ENCODE data around the gene AOPEP.

AOPEP gene

DNA sequence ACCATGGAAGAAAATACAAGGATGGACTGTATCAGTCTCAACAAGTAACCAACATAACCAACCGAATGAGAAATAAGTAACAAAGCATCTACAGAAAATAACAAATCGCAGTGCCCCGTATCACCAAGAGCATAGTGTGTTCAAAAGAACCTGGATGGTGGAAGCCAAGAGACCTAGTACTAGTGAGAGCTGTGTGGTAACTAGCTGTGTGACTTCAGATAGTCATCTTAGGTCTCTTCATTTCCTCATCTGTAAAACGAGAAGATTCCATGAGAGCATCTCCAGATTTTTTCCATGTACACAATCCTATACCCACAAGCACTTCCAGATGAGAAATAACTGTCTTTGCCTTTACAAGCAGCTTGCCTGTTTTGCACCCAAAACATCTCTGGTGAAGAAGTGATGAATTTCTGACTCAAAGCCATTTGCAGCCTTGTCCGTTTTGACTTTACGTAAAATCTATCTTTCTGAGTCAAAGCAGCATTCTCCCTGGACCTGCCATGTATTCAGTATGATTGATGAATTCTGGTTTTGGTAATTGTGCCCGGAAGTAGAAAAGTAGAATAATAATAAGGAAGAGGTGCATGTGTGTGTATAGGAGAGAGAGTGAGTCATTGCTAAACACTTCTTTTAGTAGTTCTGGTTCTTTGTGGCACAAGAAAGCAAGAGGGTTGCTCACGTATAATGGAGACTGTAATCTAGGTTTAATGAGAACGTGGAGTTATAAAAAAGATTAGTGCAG lies 41.0 kb downstream of the AOPEP start:
- Histone ChIP-seq H3K36me3 (replicated peaks; ENCODE audit: insufficient read depth, low read length) (no peaks in the 10 kb centered on the region), H4K20me1 (ENCODE audit: insufficient read depth, low read length) (no peaks in the 10 kb centered on the region)

GRCh38 chr9:94768766-94769165 lies 42.3 kb downstream of the AOPEP start:
- Histone ChIP-seq H3K9ac (ENCODE audit: low read length) (no peak overlapping the region), H3K9me2 (replicated peaks; ENCODE audit: insufficient read depth, low read length) (no peaks in the 10 kb centered on the region), H3K79me2 (ENCODE audit: low read length) (no peaks in the 10 kb centered on the region), H3K9me3 (replicated peaks; ENCODE audit: insufficient read depth, low read length) (no peaks in the 10 kb centered on the region), H3F3A (ENCODE audit: insufficient read depth, low read length) (no peaks in the 10 kb centered on the region), H3K27ac (ENCODE audit: low read length) (no peak overlapping the region), H3K4me1 (ENCODE audit: low read length) (no peaks in the 10 kb centered on the region), H3K4me2 (ENCODE audit: low read depth, low read length) (no peak overlapping the region), H3K27me3 (replicated peaks; ENCODE audit: insufficient read depth, low read length) (no peaks in the 10 kb centered on the region), H4K20me1 (ENCODE audit: insufficient read depth, low read length) (no peaks in the 10 kb centered on the region), H2AFZ (ENCODE audit: low read length) (no peak overlapping the region), H3K4me3 (ENCODE audit: low read length) (no peak overlapping the region), H3K36me3 (replicated peaks; ENCODE audit: insufficient read depth, low read length) (no peaks in the 10 kb centered on the region)
- no peak for DNase-seq
- TF ChIP-seq CTCF (IDR thresholded peaks at IDR 0.05; ENCODE audit: low read length) (no peak), EZH2 (optimal IDR thresholded peaks at IDR 0.05; ENCODE audit: low read depth, low read length) (no peak), EZH2phosphoT487 (IDR thresholded peaks at IDR 0.05; ENCODE audit: low read length) (no peak)

More for the DNA sequence above, 41.0 kb downstream of the AOPEP start:
- H3K4me3 ChIP-seq (ENCODE audit: low read length): no peak overlapping the region
- no peak overlapping the region for H3K9ac ChIP-seq (ENCODE audit: low read length)
- no peaks in the 10 kb centered on the region for H3K4me1 ChIP-seq (ENCODE audit: low read length)
- no peak overlapping the region for H3K4me2 ChIP-seq (ENCODE audit: low read depth, low read length)
- H2AFZ ChIP-seq (ENCODE audit: low read length): no peak overlapping the region
- H3K27me3 ChIP-seq (replicated peaks; ENCODE audit: insufficient read depth, low read length): no peaks in the 10 kb centered on the region
- no peak overlapping the region for H3K27ac ChIP-seq (ENCODE audit: low read length)
- no peaks in the 10 kb centered on the region for H3F3A ChIP-seq (ENCODE audit: insufficient read depth, low read length)
- no peaks in the 10 kb centered on the region for H3K79me2 ChIP-seq (ENCODE audit: low read length)
- H3K9me2 ChIP-seq (replicated peaks; ENCODE audit: insufficient read depth, low read length): no peaks in the 10 kb centered on the region
- no peak for DNase-seq
- TF ChIP-seq EZH2 (optimal IDR thresholded peaks at IDR 0.05; ENCODE audit: low read depth, low read length): no peak
- no peak for TF ChIP-seq EZH2phosphoT487 (IDR thresholded peaks at IDR 0.05; ENCODE audit: low read length)
- TF ChIP-seq CTCF (IDR thresholded peaks at IDR 0.05; ENCODE audit: low read length): no peak
- H3K9me3 ChIP-seq (replicated peaks; ENCODE audit: insufficient read depth, low read length): no peaks in the 10 kb centered on the region

DNA sequence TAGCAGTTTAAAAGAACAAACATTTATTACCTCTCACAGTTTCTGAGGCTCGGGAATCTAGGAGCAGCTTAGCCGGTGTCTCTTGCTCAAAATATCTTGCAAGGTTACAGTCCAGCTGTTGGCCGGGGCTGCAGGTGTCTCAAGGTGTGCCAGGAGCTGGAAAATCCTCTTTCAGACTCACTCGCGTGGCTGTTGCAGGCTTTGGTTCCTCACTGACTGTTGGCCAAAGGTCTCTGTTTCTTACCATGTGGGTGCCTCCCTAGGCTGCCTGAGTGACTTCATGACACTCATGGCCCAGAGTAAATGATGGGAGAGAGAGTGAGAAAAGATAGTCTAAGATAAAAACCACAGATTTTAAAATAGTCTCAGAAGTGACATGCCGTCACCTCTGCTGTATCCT lies 43.8 kb downstream of the AOPEP start:
- no peaks in the 10 kb centered on the region for H3K36me3 ChIP-seq (replicated peaks; ENCODE audit: insufficient read depth, low read length)
- H3K9me3 ChIP-seq (replicated peaks; ENCODE audit: insufficient read depth, low read length): no peaks in the 10 kb centered on the region
- no peak overlapping the region for H3K27ac ChIP-seq (ENCODE audit: low read length)
- no peak for TF ChIP-seq EZH2phosphoT487 (IDR thresholded peaks at IDR 0.05; ENCODE audit: low read length)
- H3K4me3 ChIP-seq (ENCODE audit: low read length): no peak overlapping the region
- no peaks in the 10 kb centered on the region for H3K27me3 ChIP-seq (replicated peaks; ENCODE audit: insufficient read depth, low read length)
- H3K79me2 ChIP-seq (ENCODE audit: low read length): no peaks in the 10 kb centered on the region
- no peak overlapping the region for H3K9ac ChIP-seq (ENCODE audit: low read length)
- no peak overlapping the region for H2AFZ ChIP-seq (ENCODE audit: low read length)
- no peaks in the 10 kb centered on the region for H3K9me2 ChIP-seq (replicated peaks; ENCODE audit: insufficient read depth, low read length)
- H3K4me2 ChIP-seq (ENCODE audit: low read depth, low read length): no peak overlapping the region
- DNase-seq: no peak
- H3K4me1 ChIP-seq (ENCODE audit: low read length): no peaks in the 10 kb centered on the region
- no peaks in the 10 kb centered on the region for H3F3A ChIP-seq (ENCODE audit: insufficient read depth, low read length)
- H4K20me1 ChIP-seq (ENCODE audit: insufficient read depth, low read length): no peaks in the 10 kb centered on the region

DNA sequence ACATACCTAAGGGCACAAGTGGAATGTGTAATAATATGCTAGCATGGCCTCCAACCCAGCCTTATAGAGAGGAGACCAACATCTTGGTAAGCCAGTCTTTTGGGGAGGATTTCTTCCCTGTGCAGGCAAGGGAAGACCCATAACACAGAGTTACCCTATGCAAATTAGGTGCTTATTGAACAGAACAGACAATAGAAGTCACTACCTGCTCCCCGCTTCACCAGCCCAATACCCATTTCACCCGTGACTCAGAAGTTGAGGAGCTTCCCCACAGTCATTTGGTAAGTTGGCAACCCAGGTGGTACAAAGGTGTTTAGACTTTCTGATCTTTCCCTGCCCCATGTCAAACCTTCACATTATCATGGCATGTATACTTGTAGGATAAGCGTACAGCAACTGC lies 44.6 kb downstream of the AOPEP start:
- Histone ChIP-seq H3K9me3 (replicated peaks; ENCODE audit: insufficient read depth, low read length) (no peaks in the 10 kb centered on the region), H4K20me1 (ENCODE audit: insufficient read depth, low read length) (no peaks in the 10 kb centered on the region), H2AFZ (ENCODE audit: low read length) (no peak overlapping the region), H3K27me3 (replicated peaks; ENCODE audit: insufficient read depth, low read length) (no peaks in the 10 kb centered on the region), H3K36me3 (replicated peaks; ENCODE audit: insufficient read depth, low read length) (no peaks in the 10 kb centered on the region), H3K79me2 (ENCODE audit: low read length) (no peaks in the 10 kb centered on the region), H3K27ac (ENCODE audit: low read length) (no peak overlapping the region), H3K9ac (ENCODE audit: low read length) (no peak overlapping the region), H3K4me1 (ENCODE audit: low read length) (no peaks in the 10 kb centered on the region), H3K4me2 (ENCODE audit: low read depth, low read length) (no peak overlapping the region), H3K9me2 (replicated peaks; ENCODE audit: insufficient read depth, low read length) (no peaks in the 10 kb centered on the region), H3K4me3 (ENCODE audit: low read length) (no peak overlapping the region), H3F3A (ENCODE audit: insufficient read depth, low read length) (no peaks in the 10 kb centered on the region)
- DNase-seq: no peak
- TF ChIP-seq CTCF (IDR thresholded peaks at IDR 0.05; ENCODE audit: low read length): no peak

Measured in MM.1S (cell line).